Spleen (tissue), 7 donors: ENCODE measurements around the gene INAVA.

ENCODE experiments used
- POLR2A ChIP-seq, 3 donors: fragments of 450-650 bp; IDR thresholded peaks; one replicate each; pipeline ENCODE4 v1.5.1; 2017; ENCODE audit warnings: antibody characterized with exemption in 3 of 3, mild to moderate bottlenecking in 1 of 3
- POLR2AphosphoS5 ChIP-seq, 3 donors: sonication (generic); formaldehyde crosslinking; IDR thresholded peaks; one replicate each; pipeline ENCODE4 v1.5.1; 2017; ENCODE audit warnings: antibody characterized with exemption in 3 of 3
- TF ChIP-seq, protein P1 (sequence below), 11 experiments: fragments of 200-600 bp in 7 of 11; fragments of 450-650 bp in 4 of 11; sonication (generic) in 4 of 11; IDR thresholded peaks in 8 of 11; conservative IDR thresholded peaks in 3 of 11; 1 replicate in 7 of 11; 2 replicates in 4 of 11; pipeline versions ENCODE4 v1.4.0 to v1.8.0; 2016 to 2021; ENCODE audit warnings: antibody characterized with exemption in 11 of 11, inconsistent platforms in 4 of 11, mild to moderate bottlenecking in 1 of 11
- donor health status: DM: no; HTN: no; CAD: no; lungs with moderate emphysema.
- donor health status: DM: no; HTN: no; CAD: no.
- donor health status: DM: no; HTN: no; CAD: no.

DNA sequence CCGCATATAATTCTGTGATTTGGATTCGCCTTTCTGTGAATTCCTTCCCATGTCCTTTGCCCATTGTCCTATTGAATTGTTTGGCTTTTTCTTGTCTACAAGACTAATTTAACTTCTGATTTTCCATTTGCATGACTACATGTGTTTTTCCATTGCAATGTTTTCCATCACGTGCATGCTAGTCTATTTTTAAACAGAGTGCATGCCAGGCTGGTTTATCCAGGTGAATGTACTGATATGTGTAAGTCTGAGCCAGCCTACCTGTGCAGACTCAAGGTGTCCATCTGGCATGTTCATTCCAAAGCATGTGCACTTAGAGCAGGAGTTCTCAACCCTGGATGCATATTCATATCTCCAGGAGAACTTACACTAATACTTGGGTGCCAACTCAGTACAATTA lies 59.7 kb downstream of the INAVA start:
- TF ChIP-seq, protein P1, sequence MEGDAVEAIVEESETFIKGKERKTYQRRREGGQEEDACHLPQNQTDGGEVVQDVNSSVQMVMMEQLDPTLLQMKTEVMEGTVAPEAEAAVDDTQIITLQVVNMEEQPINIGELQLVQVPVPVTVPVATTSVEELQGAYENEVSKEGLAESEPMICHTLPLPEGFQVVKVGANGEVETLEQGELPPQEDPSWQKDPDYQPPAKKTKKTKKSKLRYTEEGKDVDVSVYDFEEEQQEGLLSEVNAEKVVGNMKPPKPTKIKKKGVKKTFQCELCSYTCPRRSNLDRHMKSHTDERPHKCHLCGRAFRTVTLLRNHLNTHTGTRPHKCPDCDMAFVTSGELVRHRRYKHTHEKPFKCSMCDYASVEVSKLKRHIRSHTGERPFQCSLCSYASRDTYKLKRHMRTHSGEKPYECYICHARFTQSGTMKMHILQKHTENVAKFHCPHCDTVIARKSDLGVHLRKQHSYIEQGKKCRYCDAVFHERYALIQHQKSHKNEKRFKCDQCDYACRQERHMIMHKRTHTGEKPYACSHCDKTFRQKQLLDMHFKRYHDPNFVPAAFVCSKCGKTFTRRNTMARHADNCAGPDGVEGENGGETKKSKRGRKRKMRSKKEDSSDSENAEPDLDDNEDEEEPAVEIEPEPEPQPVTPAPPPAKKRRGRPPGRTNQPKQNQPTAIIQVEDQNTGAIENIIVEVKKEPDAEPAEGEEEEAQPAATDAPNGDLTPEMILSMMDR (IDR thresholded peaks at IDR 0.05 in 8 of 11, conservative IDR thresholded peaks at IDR 0.05 in 3 of 11), result no peak
- TF ChIP-seq POLR2A (IDR thresholded peaks at IDR 0.05) (no peak), POLR2AphosphoS5 (IDR thresholded peaks at IDR 0.05) (no peak)
